Trophoblast cell (in vitro differentiated cells and primary cell): ENCODE data around the gene XRN2.

Source experiments
- DNase-seq, 2 donors: peaks; one replicate each; pipeline ENCODE4 v3.0.0-alpha.2; 2016
- H2AFZ ChIP-seq: 2 replicates; pipeline ENCODE4 v1.6.1; 2013; ENCODE audit warnings: low read length, moderate library complexity, mild to moderate bottlenecking; ENCODE audit not compliant: insufficient read depth, poor library complexity
- H2AK5ac ChIP-seq: 2 replicates; pipeline ENCODE4 v1.6.1; 2013; ENCODE audit warnings: mild to moderate bottlenecking, low read length
- H2BK120ac ChIP-seq: 2 replicates; pipeline ENCODE4 v1.6.1; 2013; ENCODE audit warnings: low read length, mild to moderate bottlenecking, moderate library complexity; ENCODE audit not compliant: insufficient read depth, poor library complexity
- H2BK12ac ChIP-seq: 2 replicates; pipeline ENCODE4 v1.6.1; 2013; ENCODE audit warnings: mild to moderate bottlenecking, low read length, moderate library complexity
- H2BK5ac ChIP-seq: 2 replicates; pipeline ENCODE4 v1.6.1; 2013; ENCODE audit warnings: low read length, low read depth, moderate library complexity, mild to moderate bottlenecking; ENCODE audit not compliant: poor library complexity
- H3K14ac ChIP-seq: 2 replicates; pipeline ENCODE4 v1.6.1; 2013; ENCODE audit warnings: mild to moderate bottlenecking, low read length
- H3K18ac ChIP-seq: 2 replicates; pipeline ENCODE4 v1.6.1; 2013; ENCODE audit warnings: mild to moderate bottlenecking, low read length
- H3K23ac ChIP-seq: 2 replicates; pipeline ENCODE4 v1.6.1; 2013; ENCODE audit warnings: low read length
- H3K27ac ChIP-seq: 2 replicates; pipeline ENCODE4 v1.5.1; 2013; ENCODE audit warnings: low read depth, mild to moderate bottlenecking, inconsistent platforms, low read length, moderate library complexity
- H3K27me3 ChIP-seq: 2 replicates; pipeline ENCODE4 v1.6.1; 2013; ENCODE audit warnings: inconsistent platforms, mild to moderate bottlenecking, low read length, moderate library complexity; ENCODE audit not compliant: insufficient read depth
- H3K36me3 ChIP-seq, 2 experiments: 1 replicate in 1 of 2; 2 replicates in 1 of 2; pipeline ENCODE4 v1.6.1; 2013; ENCODE audit warnings: low read length in 2 of 2, mild to moderate bottlenecking in 2 of 2, moderate library complexity in 1 of 2; ENCODE audit not compliant: insufficient read depth in 2 of 2, control insufficient read depth in 1 of 2
- H3K4ac ChIP-seq: 2 replicates; pipeline ENCODE4 v1.6.1; 2013; ENCODE audit warnings: low read depth, mild to moderate bottlenecking, low read length, moderate library complexity
- H3K4me1 ChIP-seq, 2 experiments: 1 replicate in 1 of 2; 2 replicates in 1 of 2; pipeline ENCODE4 v1.6.1; 2013; ENCODE audit warnings: low read length in 2 of 2, mild to moderate bottlenecking in 2 of 2, moderate library complexity in 1 of 2; ENCODE audit not compliant: insufficient read depth in 2 of 2, control insufficient read depth in 1 of 2
- H3K4me2 ChIP-seq: 2 replicates; pipeline ENCODE4 v1.6.1; 2013; ENCODE audit warnings: inconsistent platforms, mild to moderate bottlenecking, low read length, moderate library complexity
- H3K4me3 ChIP-seq: 2 replicates; pipeline ENCODE4 v1.5.1; 2013; ENCODE audit warnings: mild to moderate bottlenecking, low read depth, low read length, inconsistent platforms
- H3K79me1 ChIP-seq: one replicate; pipeline ENCODE4 v1.6.1; 2013; ENCODE audit warnings: low read length
- H3K79me2 ChIP-seq: 2 replicates; pipeline ENCODE4 v1.6.1; 2013; ENCODE audit warnings: low read length, mild to moderate bottlenecking; ENCODE audit not compliant: control insufficient read depth, insufficient read depth, poor library complexity
- H3K9ac ChIP-seq: 2 replicates; pipeline ENCODE4 v1.6.1; 2013; ENCODE audit warnings: mild to moderate bottlenecking, low read length
- H3K9me3 ChIP-seq: 2 replicates; pipeline ENCODE4 v1.6.1; 2013; ENCODE audit warnings: low read depth, mild to moderate bottlenecking, control low read depth, inconsistent platforms, low read length; ENCODE audit not compliant: insufficient read depth
- H4K12ac ChIP-seq: 2 replicates; pipeline ENCODE4 v1.6.1; 2013; ENCODE audit warnings: low read depth, mild to moderate bottlenecking, low read length, moderate library complexity
- H4K8ac ChIP-seq: 2 replicates; pipeline ENCODE4 v1.6.1; 2013; ENCODE audit warnings: low read depth, mild to moderate bottlenecking, low read length, moderate library complexity
- H4K91ac ChIP-seq: one replicate; pipeline ENCODE4 v1.6.1; 2013; ENCODE audit warnings: low read depth, mild to moderate bottlenecking, low read length, moderate library complexity
- WGBS: extraction: QIAGEN DNeasy Blood & Tissue Kit; methylation state at CpG from one replicate; pipeline ENCODE4 v1.1.7; 2013; ENCODE audit warnings: missing lambda C conversion rate; ENCODE audit not compliant: insufficient read length, insufficient coverage; ENCODE audit errors: extremely low coverage; 5-methylcytosine and 5-hydroxymethylcytosine counted together

Gene XRN2

DNA sequence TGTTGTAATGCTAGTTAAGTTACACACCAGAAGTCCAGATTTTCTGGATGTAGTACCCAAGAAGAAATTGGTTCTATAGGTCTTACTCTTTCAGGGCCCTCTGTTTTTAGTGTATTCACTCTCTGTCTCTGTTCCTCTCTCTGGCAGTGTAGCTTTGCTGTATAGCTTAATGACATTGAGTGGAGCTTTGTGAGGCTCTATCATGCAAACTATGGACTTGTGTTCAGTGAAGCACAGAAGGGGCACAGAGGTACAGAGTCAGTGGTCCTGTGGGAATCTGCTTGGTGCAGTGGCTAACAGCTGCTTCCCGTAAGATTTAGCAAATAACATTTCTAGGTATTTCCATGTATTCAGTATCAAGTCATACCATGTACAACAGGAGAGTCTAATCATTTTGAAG lies 68.1 kb downstream of the XRN2 start:
- Histone ChIP-seq H3K36me3 (peaks cover 4% of the 10 kb centered on the region in 2 experiments), H2AK5ac (no peak overlapping the region), H2BK5ac (no peak overlapping the region), H3K18ac (no peak overlapping the region), H2BK12ac (no peak overlapping the region), H4K8ac (no peak overlapping the region), H3K23ac (no peak overlapping the region), H3K4me3 (no peak overlapping the region), H3K14ac (no peak overlapping the region), H3K27ac (no peak overlapping the region), H4K12ac (no peak overlapping the region), H3K9me3 (no peaks in the 10 kb centered on the region), H3K79me2 (no peaks in the 10 kb centered on the region), H3K4me1 (no peaks in the 10 kb centered on the region), H3K4ac (no peak overlapping the region), H3K79me1 (no peaks in the 10 kb centered on the region), H2AFZ (no peak overlapping the region), H3K27me3 (no peaks in the 10 kb centered on the region), H4K91ac (no peak overlapping the region), H2BK120ac (no peak overlapping the region), H3K9ac (no peak overlapping the region), H3K4me2 (no peak overlapping the region)
- peak in 1 of 2 donors; percentile 22 for DNase-seq
- no CpG with 5 or more reads among the region's 1 CpG for WGBS

DNA sequence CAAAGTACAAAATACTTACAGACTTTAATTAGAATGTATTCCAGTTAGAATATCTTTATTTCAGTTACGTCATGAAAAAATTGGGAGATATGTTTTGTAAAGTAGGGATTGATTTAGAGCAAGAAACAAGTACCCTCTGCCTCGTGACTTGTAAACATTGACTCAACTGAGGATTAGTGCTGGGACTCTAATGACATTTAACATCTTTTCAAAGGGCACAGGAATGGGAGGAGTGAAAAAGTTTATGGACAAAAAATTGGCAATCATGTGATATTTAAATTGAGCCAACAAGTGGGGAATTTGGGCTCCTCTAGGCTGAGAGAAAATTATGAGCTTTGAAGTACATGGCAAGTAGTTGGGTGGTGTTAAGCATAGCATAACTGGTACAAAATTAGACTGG lies 68.9 kb downstream of the XRN2 start:
- Histone ChIP-seq H3K9ac (no peak overlapping the region), H2AK5ac (no peak overlapping the region), H2BK5ac (no peak overlapping the region), H2BK120ac (no peak overlapping the region), H3K79me1 (no peaks in the 10 kb centered on the region), H3K4me3 (no peak overlapping the region), H3K4ac (no peak overlapping the region), H3K27me3 (no peaks in the 10 kb centered on the region), H3K27ac (no peak overlapping the region), H3K9me3 (no peaks in the 10 kb centered on the region), H4K8ac (no peak overlapping the region), H3K4me1 (no peaks in the 10 kb centered on the region), H2BK12ac (no peak overlapping the region), H2AFZ (no peak overlapping the region), H3K36me3 (peaks cover 2 to 4% of the 10 kb centered on the region in 2 experiments), H3K14ac (no peak overlapping the region), H3K79me2 (no peaks in the 10 kb centered on the region), H3K23ac (no peak overlapping the region), H3K4me2 (no peak overlapping the region), H3K18ac (no peak overlapping the region), H4K91ac (no peak overlapping the region), H4K12ac (no peak overlapping the region)
- WGBS, result 100% methylated on average over 1 of the region's 2 CpGs
- no peak for DNase-seq

DNA sequence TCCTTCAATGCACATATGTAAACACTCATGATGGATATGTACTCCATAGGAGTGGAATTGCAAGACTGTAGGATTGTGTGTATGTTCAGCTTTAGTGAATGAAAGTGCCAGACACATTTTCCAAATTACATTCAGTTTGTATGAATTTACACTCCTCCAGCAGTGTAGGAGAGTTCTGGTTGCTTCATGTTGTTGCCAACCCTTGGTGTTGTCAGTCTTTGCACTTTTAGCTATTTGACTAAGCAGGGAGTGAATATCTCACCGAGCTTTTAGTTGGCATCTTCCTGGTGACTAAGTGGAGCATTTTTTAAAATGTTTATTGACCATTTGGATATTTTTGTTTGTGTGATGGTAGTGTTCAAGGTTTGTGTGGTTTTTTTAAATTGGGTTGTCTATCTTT lies 70.3 kb downstream of the XRN2 start:
- no peak overlapping the region for H3K4me3 ChIP-seq
- no peak overlapping the region for H3K9ac ChIP-seq
- peaks cover 3% of the 10 kb centered on the region in 2 experiments for H3K4me1 ChIP-seq
- no peak overlapping the region for H3K4ac ChIP-seq
- no peak overlapping the region for H4K91ac ChIP-seq
- no peak overlapping the region for H2AFZ ChIP-seq
- H3K14ac ChIP-seq, result no peak overlapping the region
- no peak overlapping the region for H3K23ac ChIP-seq
- H4K12ac ChIP-seq, result no peak overlapping the region
- no peak overlapping the region for H2BK12ac ChIP-seq
- WGBS, result no CpG with 5 or more reads among the region's 1 CpG
- no peak overlapping the region for H2AK5ac ChIP-seq
- H3K79me1 ChIP-seq, result no peaks in the 10 kb centered on the region
- H3K79me2 ChIP-seq, result no peaks in the 10 kb centered on the region
- no peak overlapping the region for H3K18ac ChIP-seq
- H4K8ac ChIP-seq, result no peak overlapping the region
- no peak overlapping the region for H3K27ac ChIP-seq
- DNase-seq, result no peak
- H3K36me3 ChIP-seq, result peaks cover 2% of the 10 kb centered on the region in 2 experiments
- no peaks in the 10 kb centered on the region for H3K9me3 ChIP-seq
- H2BK120ac ChIP-seq, result no peak overlapping the region
- H3K27me3 ChIP-seq, result no peaks in the 10 kb centered on the region
- H2BK5ac ChIP-seq, result no peak overlapping the region
- H3K4me2 ChIP-seq, result no peak overlapping the region

DNA sequence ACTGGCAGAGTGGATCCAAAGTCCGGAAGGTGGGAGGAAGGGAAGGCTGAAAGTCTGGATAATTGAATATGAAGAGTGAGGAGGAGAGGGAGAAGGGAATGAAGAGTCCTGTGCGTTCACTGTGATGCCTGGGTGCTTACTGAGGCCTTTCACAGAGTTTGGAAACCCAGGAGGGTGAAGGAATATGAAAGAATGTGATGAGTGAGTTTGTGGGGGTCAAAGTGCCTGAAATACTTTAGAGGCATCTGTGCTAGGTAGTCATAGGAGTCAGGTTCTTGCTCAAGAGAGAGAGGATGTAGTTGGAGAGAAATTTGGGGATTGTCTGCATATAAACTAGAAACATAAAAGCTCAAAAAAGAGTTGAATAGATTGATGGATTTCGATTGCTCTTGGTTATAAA lies 73.5 kb downstream of the XRN2 start:
- Histone ChIP-seq H3K4ac (no peak overlapping the region), H3K79me2 (no peaks in the 10 kb centered on the region), H3K27me3 (no peaks in the 10 kb centered on the region), H3K4me2 (no peak overlapping the region), H3K4me1 (peaks cover 3% of the 10 kb centered on the region in 2 experiments), H2BK120ac (no peak overlapping the region), H3K23ac (no peak overlapping the region), H2BK12ac (no peak overlapping the region), H4K8ac (no peak overlapping the region), H3K79me1 (no peaks in the 10 kb centered on the region), H3K4me3 (no peak overlapping the region), H3K27ac (no peak overlapping the region), H3K9ac (no peak overlapping the region), H3K36me3 (peaks cover 4 to 5% of the 10 kb centered on the region in 2 experiments), H3K14ac (no peak overlapping the region), H3K9me3 (no peaks in the 10 kb centered on the region), H2AK5ac (no peak overlapping the region), H4K12ac (no peak overlapping the region), H2BK5ac (no peak overlapping the region), H4K91ac (no peak overlapping the region), H2AFZ (no peak overlapping the region), H3K18ac (no peak overlapping the region)
- no CpG with 5 or more reads among the region's 3 CpGs for WGBS
- no peak for DNase-seq
